ENCODE measurements around the gene GRAP2. TPM values are rescaled to one million over a fixed set of nuclear protein-coding genes. Genes with fewer than 3 reads are reported as not detected.

GRAP2 gene
- total and polyA plus RNA-seq, 9 of the 15 experiments (the other 6 are each of a cell fraction or from before 2014, with no cell fraction given): 4.8 to 88.7 (median 60.4) TPM

GRCh38 chr22:39960791-39961746 lies 60.2 kb downstream of the GRAP2 start (continued):
- TF ChIP-seq MYNN (IDR thresholded peaks at IDR 0.05) (peak; percentile 56; the same call in 1 of the 2 replicates), MYNN (CRISPR knock-in tag; IDR thresholded peaks at IDR 0.05) (no peak), SMAD4 (CRISPR knock-in tag; conservative IDR thresholded peaks at IDR 0.05) (peak; percentile 84), CCNT2 (IDR thresholded peaks at IDR 0.05; ENCODE audit: borderline replicate concordance, extremely low read depth, insufficient read length, low read depth, low read length) (peak; percentile 41), JUN (IDR thresholded peaks at IDR 0.05; ENCODE audit: borderline replicate concordance, low read depth, low read length) (peak; percentile 60; the same call in 1 of the 2 replicates), JUN (CRISPR knock-in tag; IDR thresholded peaks at IDR 0.05; ENCODE audit: borderline replicate concordance) (no peak), NUFIP1 (IDR thresholded peaks at IDR 0.05; ENCODE audit: partially characterized antibody) (no peak), ZSCAN29 (IDR thresholded peaks at IDR 0.05) (peak; percentile 21; the same call in 1 of the 2 replicates), IRF2 (CRISPR knock-in tag; IDR thresholded peaks at IDR 0.05) (no peak), ZNF165 (CRISPR knock-in tag; IDR thresholded peaks at IDR 0.05; ENCODE audit: borderline replicate concordance) (no peak), MYC (IDR thresholded peaks at IDR 0.05; ENCODE audit: low read depth, low read length) (peak; percentile 21; the same call in 1 of the 2 replicates), MYC (CRISPR knock-in tag; IDR thresholded peaks at IDR 0.05; ENCODE audit: borderline replicate concordance, low read depth) (no peak), EP400 (IDR thresholded peaks at IDR 0.05) (0 out of 2 replicates have a peak, but pooled peaks have one; percentile 51), SMARCA4 (IDR thresholded peaks at IDR 0.05) (peak; percentile 91), GTF2B (IDR thresholded peaks at IDR 0.05; ENCODE audit: extremely low read depth, insufficient read length) (no peak), POLR2AphosphoS5 (IDR thresholded peaks at IDR 0.05; ENCODE audit: control insufficient read depth, insufficient read depth, low read depth, low read length) (peak; percentile 69), BHLHE40 (IDR thresholded peaks at IDR 0.05; ENCODE audit: low read length) (peak; percentile 54), HDAC2 (IDR thresholded peaks at IDR 0.05) (peak; percentile 44; the same call in 1 of the 2 replicates), ATF2 (CRISPR knock-in tag; IDR thresholded peaks at IDR 0.05) (no peak), NCOR1 (IDR thresholded peaks at IDR 0.05) (peak; percentile 83), TAL1 (IDR thresholded peaks at IDR 0.05) (peak; percentile 78), NBN (IDR thresholded peaks at IDR 0.05; ENCODE audit: low read depth) (0 out of 2 replicates have a peak, but pooled peaks have one; percentile 46), ARID1B (IDR thresholded peaks at IDR 0.05) (peak; percentile 92), ZNF449 (CRISPR knock-in tag; IDR thresholded peaks at IDR 0.05) (no peak)
- TF ChIP-seq, protein P1, sequence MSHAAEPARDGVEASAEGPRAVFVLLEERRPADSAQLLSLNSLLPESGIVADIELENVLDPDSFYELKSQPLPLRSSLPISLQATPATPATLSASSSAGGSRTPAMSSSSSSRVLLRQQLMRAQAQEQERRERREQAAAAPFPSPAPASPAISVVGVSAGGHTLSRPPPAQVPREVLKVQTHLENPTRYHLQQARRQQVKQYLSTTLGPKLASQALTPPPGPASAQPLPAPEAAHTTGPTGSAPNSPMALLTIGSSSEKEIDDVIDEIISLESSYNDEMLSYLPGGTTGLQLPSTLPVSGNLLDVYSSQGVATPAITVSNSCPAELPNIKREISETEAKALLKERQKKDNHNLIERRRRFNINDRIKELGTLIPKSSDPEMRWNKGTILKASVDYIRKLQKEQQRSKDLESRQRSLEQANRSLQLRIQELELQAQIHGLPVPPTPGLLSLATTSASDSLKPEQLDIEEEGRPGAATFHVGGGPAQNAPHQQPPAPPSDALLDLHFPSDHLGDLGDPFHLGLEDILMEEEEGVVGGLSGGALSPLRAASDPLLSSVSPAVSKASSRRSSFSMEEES (CRISPR knock-in tag; IDR thresholded peaks at IDR 0.05): no peak

All from K562 (cell line).